Epithelial cell of esophagus (primary cell): ENCODE data around the gene LDOC1.

Source experiments
- DNase-seq: peaks from one replicate; pipeline ENCODE4 v3.0.0; 2010; ENCODE audit warnings: low read depth
- H3K4me3 ChIP-seq: 2 replicates; pipeline ENCODE4 v1.5.1; 2011; ENCODE audit warnings: mild to moderate bottlenecking, low read length, control low read depth
- TF ChIP-seq, protein P1 (sequence below): IDR thresholded peaks from 2 replicates; pipeline ENCODE4 v1.5.1; 2011; ENCODE audit warnings: low read depth, mild to moderate bottlenecking, low read length, control low read depth, inconsistent platforms; ENCODE audit not compliant: insufficient read depth; ENCODE audit errors: missing control alignments

The LDOC1 gene

DNA sequence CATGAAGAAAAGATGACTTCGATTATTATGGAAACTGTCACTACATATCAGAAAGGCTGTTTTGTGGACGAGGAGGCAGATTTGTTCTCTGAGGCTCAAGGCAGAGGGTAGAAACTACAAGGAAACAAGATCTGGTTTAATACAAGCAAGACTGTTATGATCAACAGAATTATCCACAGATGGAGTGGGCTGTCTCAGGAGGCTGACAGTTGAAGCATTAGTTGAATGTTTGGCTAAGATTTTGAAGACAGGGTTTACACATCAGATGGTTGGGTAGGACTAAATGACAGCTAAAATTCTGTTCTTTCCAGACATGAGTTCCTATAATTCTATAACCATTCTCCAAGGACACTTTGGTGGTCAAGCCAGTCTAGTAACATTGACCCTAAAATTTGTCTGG, 49.8 kb downstream of the LDOC1 start:
- H3K4me3 ChIP-seq, result no peak overlapping the region
- TF ChIP-seq, protein P1, sequence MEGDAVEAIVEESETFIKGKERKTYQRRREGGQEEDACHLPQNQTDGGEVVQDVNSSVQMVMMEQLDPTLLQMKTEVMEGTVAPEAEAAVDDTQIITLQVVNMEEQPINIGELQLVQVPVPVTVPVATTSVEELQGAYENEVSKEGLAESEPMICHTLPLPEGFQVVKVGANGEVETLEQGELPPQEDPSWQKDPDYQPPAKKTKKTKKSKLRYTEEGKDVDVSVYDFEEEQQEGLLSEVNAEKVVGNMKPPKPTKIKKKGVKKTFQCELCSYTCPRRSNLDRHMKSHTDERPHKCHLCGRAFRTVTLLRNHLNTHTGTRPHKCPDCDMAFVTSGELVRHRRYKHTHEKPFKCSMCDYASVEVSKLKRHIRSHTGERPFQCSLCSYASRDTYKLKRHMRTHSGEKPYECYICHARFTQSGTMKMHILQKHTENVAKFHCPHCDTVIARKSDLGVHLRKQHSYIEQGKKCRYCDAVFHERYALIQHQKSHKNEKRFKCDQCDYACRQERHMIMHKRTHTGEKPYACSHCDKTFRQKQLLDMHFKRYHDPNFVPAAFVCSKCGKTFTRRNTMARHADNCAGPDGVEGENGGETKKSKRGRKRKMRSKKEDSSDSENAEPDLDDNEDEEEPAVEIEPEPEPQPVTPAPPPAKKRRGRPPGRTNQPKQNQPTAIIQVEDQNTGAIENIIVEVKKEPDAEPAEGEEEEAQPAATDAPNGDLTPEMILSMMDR, result no peak
- DNase-seq, result no peak
